AG08395 (cell line): Measurements from ENCODE around the gene PLXNB2.

Source experiments
- DNase-seq: peaks from one replicate; pipeline ENCODE4 v3.0.0; 2012; ENCODE audit warnings: mixed read lengths, low spot score

PLXNB2 gene

DNA sequence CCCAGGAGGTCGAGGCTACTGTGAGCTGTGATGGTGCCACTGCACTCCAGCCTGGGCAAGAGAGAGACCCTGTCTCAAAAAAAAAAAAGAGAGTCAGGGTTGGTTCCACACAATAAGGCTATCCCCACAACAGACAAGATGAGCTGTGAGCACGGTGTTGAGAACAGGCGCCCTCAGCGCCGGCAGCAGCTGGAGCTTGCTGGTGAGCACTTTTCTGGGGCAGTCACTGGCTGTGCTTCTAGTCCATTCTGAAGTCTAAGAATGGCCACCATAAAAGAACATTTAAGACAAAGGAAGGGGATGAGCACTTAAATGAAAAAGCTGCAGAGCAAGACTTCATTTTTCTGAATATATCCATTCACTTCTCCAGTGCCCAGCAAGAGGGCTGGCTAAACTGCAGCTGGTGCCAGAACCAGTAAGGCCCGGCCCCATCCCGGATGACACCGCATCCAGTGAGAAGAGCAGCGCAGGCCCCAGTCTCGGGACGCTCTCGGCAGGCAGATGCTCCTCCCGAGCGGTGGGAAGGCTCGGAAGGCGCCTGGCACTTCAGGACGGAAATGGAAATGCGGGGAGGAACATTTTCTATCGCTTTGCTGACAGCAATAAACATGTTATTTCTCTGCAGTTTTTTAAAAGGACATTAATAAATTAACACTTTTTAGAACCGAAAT is 74.8 kb downstream of the PLXNB2 start:
- no peak for DNase-seq

GRCh38 chr22:50229370-50229769 is 78.1 kb downstream of the PLXNB2 start:
- no peak for DNase-seq

- no peak for DNase-seq
Observed at GRCh38 chr22:50228366-50228765, 79.1 kb downstream of the PLXNB2 start.

- no peak for DNase-seq
Observed at GRCh38 chr22:50227579-50228215, 79.7 kb downstream of the PLXNB2 start.

DNA sequence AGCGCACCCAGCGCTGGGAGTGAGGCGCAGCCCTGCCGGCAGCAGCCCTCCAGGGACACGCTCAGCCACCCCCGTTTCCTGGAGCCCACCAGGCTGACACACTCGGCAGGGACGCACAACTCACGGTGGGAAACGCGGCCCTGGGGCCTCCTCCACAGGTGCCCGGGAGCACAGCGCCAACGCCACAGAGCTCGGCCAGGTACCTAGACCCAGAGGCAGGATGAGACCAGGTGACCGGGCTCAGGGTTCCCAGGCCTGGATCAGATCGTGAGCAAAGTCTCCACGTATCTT is 80.6 kb downstream of the PLXNB2 start:
- DNase-seq = no peak

DNA sequence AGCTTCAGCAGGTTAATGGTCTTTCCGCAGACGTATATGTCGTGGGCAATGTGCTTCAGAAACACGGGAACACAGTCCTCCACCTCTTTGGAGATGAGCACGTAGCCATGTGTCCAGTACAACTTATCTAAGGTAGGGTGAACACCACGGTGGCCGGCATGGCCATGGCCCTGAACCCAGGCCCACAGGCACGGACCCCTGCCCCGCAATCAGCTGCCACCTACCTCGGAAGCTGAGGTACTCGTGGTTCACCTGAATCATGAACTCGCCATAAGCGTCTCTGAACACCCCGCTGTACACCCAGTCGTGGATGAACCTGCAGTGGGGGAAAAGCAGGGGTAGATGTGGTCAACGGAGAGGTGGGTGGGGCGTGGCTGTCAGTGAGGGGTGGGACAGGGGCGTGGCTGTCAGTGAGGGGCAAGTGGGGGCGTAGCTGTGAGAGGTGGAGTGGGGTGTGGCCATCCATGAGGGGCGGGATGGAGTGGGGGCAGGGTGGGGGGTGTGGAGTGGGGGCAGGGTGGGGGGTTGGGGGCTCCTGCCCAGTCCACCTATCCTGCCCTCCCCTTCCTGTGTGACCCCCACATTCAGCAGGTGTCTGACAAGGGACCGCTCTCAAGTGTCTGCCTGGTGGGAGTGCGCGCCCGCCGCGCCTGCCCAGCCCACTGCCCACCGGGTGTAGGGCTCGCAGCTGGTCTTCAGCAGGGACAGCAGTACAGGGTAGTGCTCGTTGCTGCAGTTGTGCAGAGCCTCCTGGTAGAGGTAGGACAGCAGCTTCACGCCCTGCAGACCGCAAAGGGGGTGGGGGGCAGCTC is 81.2 kb downstream of the PLXNB2 start:
- no peak for DNase-seq

GRCh38 chr22:50225200-50225969 is 82.1 kb downstream of the PLXNB2 start:
- no peak for DNase-seq
